Measurements from ENCODE around the gene SLC52A1. TPM values are rescaled to one million over a fixed set of nuclear protein-coding genes. Genes with fewer than 3 reads are reported as not detected.

SLC52A1 gene
- total RNA-seq, 1 experiment from 2014 or later = 1.1 TPM

GRCh38 chr17:4986403-4986802 is 48.8 kb downstream of the SLC52A1 start (continued):
- TF ChIP-seq ZSCAN18 (CRISPR knock-in tag; IDR thresholded peaks at IDR 0.05) (no peak), ZNF232 (CRISPR knock-in tag; IDR thresholded peaks at IDR 0.05) (no peak), MLX (CRISPR knock-in tag; IDR thresholded peaks at IDR 0.05) (no peak)

Other genes with a start within 250 kb of the SLC52A1 start
- 1.2 to 2.1 TPM (median 1.7 TPM) in 3 replicates for gene VMO1, start 249.1 kb downstream of the SLC52A1 start, total RNA-seq (2021)
- 0.41 to 0.44 TPM in 2 of 3 replicates, not detected in the other for gene GLTPD2, start 246.5 kb downstream of the SLC52A1 start, total RNA-seq (2021)
- 294 to 305 TPM (median 296 TPM) in 3 replicates for gene PSMB6, start 239.3 kb downstream of the SLC52A1 start, total RNA-seq (2021)
- gene PLD2, start 228.3 kb downstream of the SLC52A1 start, total RNA-seq (2021) = 51.3 to 64.9 TPM (median 52.1 TPM) in 3 replicates
- gene MINK1, start 202.1 kb downstream of the SLC52A1 start, total RNA-seq (2021) = 92.1 to 105 TPM (median 96.2 TPM) in 3 replicates
- 8.2 to 8.7 TPM (median 8.7 TPM) in 3 replicates for gene C17orf107, start 135.9 kb downstream of the SLC52A1 start, total RNA-seq (2021)
- gene CHRNE, start 132.3 kb downstream of the SLC52A1 start, total RNA-seq (2021) = 0.64 to 0.78 TPM (median 0.70 TPM) in 3 replicates
- not detected in 3 replicates for gene GP1BA, start 103.1 kb downstream of the SLC52A1 start, total RNA-seq (2021)
- gene SLC25A11, start 95.4 kb downstream of the SLC52A1 start, total RNA-seq (2021) = 73.7 to 83.3 TPM (median 76.8 TPM) in 3 replicates
- 121 to 143 TPM (median 122 TPM) in 3 replicates for gene RNF167, start 95.2 kb downstream of the SLC52A1 start, total RNA-seq (2021)
- 1,289 to 1,315 TPM (median 1,307 TPM) in 3 replicates for gene PFN1, start 86.9 kb downstream of the SLC52A1 start, total RNA-seq (2021)
- gene ENO3, start 84.3 kb downstream of the SLC52A1 start, total RNA-seq (2021) = 30.9 to 40.3 TPM (median 37.7 TPM) in 3 replicates
- gene SPAG7, start 67.6 kb downstream of the SLC52A1 start, total RNA-seq (2021) = 97.3 to 103 TPM (median 101 TPM) in 3 replicates
- gene CAMTA2, start 47.8 kb downstream of the SLC52A1 start, total RNA-seq (2021) = 9.2 to 14.2 TPM (median 12.3 TPM) in 3 replicates
- gene INCA1, start 37.9 kb downstream of the SLC52A1 start, total RNA-seq (2021) = 0.61 to 1.1 TPM (median 1.1 TPM) in 3 replicates
- 112 to 130 TPM (median 115 TPM) in 3 replicates for gene KIF1C, start 37.5 kb downstream of the SLC52A1 start, total RNA-seq (2021)
- gene ZFP3, start 43.0 kb upstream of the SLC52A1 start, total RNA-seq (2021) = 0.39 to 0.71 TPM (median 0.66 TPM) in 3 replicates
- 19.2 to 23.1 TPM (median 21.7 TPM) in 3 replicates for gene ZNF232, start 76.5 kb upstream of the SLC52A1 start, total RNA-seq (2021)
- gene USP6, start 80.6 kb upstream of the SLC52A1 start, total RNA-seq (2021) = 0.20 to 0.25 TPM (median 0.23 TPM) in 3 replicates
- gene ZNF594, start 156.4 kb upstream of the SLC52A1 start, total RNA-seq (2021) = 9.5 to 11.6 TPM (median 10.1 TPM) in 3 replicates
- not detected in 3 replicates for gene SCIMP, start 199.4 kb upstream of the SLC52A1 start, total RNA-seq (2021)
- 37.7 to 42.0 TPM (median 40.9 TPM) in 3 replicates for gene RABEP1, start 246.9 kb upstream of the SLC52A1 start, total RNA-seq (2021)

Measured in WTC11 (cell line).